LNCAP (cell line): ENCODE measurements around the gene RDH11.

Experiments
- TF ChIP-seq, protein P1 (sequence below): fragments of 450-650 bp; IDR thresholded peaks from 2 replicates; pipeline ENCODE4 v1.5.1; 2017; ENCODE audit warnings: mild to moderate bottlenecking

Gene RDH11

DNA sequence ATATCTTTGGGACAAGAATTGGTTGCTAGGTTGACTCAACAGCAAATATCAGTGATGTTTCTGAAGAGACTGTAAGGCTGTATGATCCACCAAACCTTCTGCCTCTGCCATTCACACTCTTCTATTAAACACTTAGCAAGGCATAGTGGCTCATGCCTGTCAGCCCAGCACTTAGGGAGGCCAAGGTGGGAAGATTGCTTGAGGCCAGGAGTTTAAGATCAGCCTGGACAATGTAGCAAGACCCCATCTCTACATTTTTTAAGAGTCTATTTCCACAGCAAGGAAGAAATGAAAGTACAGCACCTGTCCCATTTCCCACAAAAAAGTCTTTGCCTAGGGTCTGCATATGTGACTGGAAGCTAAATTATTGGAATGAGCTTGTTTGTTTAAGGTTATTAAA, 68.0 kb downstream of the RDH11 start:
- TF ChIP-seq, protein P1, sequence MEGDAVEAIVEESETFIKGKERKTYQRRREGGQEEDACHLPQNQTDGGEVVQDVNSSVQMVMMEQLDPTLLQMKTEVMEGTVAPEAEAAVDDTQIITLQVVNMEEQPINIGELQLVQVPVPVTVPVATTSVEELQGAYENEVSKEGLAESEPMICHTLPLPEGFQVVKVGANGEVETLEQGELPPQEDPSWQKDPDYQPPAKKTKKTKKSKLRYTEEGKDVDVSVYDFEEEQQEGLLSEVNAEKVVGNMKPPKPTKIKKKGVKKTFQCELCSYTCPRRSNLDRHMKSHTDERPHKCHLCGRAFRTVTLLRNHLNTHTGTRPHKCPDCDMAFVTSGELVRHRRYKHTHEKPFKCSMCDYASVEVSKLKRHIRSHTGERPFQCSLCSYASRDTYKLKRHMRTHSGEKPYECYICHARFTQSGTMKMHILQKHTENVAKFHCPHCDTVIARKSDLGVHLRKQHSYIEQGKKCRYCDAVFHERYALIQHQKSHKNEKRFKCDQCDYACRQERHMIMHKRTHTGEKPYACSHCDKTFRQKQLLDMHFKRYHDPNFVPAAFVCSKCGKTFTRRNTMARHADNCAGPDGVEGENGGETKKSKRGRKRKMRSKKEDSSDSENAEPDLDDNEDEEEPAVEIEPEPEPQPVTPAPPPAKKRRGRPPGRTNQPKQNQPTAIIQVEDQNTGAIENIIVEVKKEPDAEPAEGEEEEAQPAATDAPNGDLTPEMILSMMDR, result no peak
